ENCODE results near the gene BHLHE23.
"Not testable (repeated sequence)": the region's sequence is repeated elsewhere in the genome, so short reads cannot be mapped to it uniquely, and the experiment has no call there.

The BHLHE23 gene

GRCh38 chr20:62970307-62971210, 36.2 kb downstream of the BHLHE23 start:
- no peak for DNase-seq

DNA sequence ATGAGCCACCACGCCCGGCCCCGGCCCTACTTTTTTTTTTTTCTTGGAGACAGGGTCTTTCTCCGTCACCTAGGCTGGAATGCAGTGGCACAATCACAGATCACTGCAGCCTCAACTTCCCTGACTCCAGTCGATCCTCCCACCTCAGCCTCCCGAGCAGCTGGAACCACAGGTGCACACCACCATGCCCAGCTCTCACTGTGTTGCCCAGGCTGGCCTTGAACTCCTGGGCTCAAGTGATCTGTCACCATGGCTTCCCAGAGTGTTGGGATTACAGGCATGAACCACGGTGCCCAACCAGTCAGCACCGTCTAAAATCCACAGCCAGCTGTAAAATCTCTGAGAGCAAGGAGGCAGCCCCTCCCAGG, 36.8 kb downstream of the BHLHE23 start:
- no peak for DNase-seq

DNA sequence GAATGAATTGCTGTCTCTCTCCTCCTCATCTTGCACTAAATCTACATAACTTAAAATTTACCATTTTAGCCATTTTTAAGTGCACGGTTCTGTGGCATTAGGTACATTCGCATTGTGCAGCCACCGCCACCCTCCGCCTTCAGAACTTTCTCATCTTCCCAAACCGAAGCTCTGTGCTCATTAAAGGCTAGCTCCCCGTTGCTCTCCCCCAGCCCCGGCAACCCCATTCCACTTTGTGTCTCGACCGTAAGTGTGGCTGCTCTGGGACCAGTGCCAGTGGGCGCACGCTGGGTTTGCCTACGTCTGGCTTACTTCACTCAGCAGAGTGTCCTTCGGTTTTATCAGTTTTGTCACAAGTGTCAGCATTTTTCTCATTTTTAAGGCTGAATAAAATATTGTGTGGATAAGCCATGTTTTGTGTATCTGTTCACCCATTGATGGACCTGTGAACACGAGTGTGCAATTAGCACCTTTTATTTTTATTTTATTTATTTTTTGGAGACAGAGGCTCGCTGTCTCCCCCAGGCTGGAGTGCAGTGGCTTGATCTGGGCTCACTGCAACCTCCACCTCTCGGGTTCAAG, 37.5 kb downstream of the BHLHE23 start:
- DNase-seq = no peak

GRCh38 chr20:62968378-62969178, 38.2 kb downstream of the BHLHE23 start:
- DNase-seq = no peak

DNA sequence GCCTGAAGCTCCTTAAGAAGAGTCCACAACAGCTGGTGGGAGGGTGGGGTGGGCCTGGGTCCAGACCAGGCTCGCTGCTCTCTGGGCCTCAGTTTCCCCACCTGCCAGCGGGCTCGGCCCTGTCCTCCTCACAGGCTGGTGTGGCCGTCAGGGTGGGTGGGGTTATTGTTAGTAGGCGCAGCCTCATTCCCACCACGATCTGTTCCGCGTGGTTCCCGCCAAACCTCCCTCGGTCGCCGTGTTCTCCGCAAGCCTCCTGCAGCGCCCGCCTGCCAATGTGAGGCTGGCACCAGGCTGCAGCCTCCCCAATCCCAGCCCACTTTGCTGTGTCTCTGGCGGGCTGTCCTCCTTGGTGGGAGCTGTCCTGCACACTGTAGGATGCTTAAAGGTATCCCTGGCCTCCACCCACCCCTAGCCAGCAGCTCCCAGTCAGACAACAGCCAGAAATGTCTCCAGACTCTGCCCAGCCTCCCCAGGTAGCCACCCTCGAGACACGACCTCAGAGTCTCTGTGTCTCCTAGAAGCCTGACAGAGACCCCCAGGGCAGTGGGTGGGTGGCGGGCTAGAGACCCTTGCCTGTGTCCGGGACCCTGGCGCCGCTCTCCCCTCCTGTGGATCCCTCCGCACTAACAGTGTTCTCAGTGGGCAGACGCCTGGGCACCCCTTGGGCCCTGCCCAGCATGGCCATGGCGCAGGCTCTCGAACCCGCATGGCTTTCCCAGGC, 39.0 kb downstream of the BHLHE23 start:
- DNase-seq = no peak

GRCh38 chr20:62967149-62967501, 39.6 kb downstream of the BHLHE23 start:
- DNase-seq = no peak

GRCh38 chr20:62966212-62967148, 40.3 kb downstream of the BHLHE23 start:
- no peak for DNase-seq

GRCh38 chr20:62965363-62965771, 41.4 kb downstream of the BHLHE23 start:
- DNase-seq = no peak

DNA sequence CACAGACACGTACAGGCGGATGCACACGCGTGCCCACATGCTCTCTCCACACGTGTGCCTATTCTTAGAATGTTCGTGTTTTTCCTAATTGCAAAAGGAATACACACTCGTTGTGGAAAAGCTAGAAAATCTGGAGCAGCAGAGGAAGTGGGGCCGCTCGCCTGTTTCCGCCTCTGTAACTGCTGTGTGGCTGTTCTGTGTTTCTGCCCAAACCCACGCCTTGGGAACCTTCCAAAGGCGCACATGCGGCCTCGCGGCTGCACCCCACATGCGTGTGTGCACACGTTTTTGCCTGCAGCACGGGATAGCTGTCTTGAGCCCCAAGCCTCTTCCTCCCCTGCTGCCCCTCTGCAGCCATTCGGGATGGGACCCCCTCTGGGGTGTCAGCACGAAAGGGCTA, 42.1 kb downstream of the BHLHE23 start:
- DNase-seq = no peak

GRCh38 chr20:62963614-62964397, 43.0 kb downstream of the BHLHE23 start:
- DNase-seq = no peak

GRCh38 chr20:62962891-62963613, 43.7 kb downstream of the BHLHE23 start:
- DNase-seq = no peak

GRCh38 chr20:62962221-62962879, 44.4 kb downstream of the BHLHE23 start:
- DNase-seq = no peak

DNA sequence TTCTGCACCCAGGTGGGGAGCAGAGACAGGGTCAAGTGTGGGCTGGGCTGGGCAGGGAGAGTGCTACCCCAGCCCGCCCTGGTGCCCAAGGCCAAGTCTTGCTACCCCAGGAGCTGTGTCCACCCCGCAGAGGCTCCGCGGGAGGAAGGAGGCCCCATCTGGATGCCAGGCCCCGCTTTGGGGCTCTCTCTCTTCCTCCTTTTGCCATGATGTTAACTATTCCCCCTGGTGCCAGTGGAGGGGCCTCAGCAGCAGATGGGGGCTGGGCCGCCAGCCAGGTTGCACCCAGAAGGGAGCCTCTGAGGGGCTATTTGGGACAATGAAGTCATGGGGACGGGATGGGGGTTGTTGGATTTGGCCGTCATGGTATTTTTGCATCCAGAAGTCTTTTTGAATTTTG, 45.0 kb downstream of the BHLHE23 start:
- no peak for DNase-seq

- no peak for DNase-seq
These were observed 45.4 kb downstream of the BHLHE23 start for GRCh38 chr20:62961310-62961783.

DNA sequence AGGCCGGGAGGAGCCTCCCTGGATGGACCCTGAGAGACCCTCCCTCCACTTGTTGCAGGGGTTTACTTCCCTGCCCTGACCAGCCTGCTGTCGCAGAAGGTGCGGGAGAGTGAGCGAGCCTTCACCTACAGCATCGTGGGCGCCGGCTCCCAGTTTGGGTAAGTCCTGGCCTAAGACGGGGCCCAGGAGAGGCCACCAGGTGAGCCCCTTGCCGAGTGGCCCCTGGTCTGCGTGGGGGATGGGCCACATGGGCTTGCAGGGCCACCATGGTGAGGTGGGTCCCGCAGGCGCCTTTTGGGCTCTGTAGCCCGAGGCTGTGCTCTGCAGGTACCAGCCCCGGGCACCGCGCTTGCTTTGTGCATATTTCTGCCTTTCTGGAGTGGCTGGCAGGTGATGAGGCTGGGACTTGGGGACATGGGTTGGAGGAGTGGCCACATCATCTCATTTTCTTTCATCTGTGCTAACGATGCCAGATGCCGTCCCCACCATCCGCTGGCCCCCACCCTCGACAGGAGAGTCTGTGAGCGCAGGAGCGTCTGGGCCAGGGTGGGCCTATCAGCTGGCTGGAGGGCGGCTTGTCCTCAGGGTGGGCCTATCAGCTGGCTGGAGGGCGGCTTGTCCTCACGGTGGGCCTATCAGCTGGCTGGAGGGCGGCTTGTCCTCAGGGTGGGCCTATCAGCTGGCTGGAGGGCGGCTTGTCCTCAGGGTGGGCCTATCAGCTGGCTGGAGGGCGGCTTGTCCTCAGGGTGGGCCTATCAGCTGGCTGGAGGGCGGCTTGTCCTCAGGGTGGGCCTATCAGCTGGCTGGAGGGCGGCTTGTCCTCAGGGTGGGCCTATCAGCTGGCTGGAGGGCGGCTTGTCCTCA, 46.1 kb downstream of the BHLHE23 start:
- not testable (repeated sequence) for DNase-seq

DNA sequence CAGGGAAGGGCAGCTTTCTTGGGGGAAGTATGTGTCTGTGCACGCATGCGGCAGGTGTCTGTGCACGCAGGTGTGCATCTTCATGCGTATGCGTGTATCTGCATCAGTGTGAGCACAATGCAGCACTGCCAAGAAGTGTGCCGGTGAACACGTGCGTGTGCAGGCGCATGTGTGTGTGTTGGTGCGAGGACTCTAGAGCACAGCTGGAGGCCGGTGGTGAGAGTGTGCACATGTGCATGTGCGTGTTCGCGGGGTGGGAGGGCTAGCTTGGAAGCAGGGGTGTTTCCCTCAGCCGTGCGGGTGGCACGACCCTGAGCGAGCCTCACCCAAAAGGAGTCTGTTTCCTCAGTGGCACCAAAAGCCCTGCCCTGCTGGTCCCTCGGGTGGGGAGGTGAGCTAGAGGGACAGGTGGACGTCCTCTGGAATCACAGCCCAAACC, 46.7 kb downstream of the BHLHE23 start:
- no peak for DNase-seq

DNA sequence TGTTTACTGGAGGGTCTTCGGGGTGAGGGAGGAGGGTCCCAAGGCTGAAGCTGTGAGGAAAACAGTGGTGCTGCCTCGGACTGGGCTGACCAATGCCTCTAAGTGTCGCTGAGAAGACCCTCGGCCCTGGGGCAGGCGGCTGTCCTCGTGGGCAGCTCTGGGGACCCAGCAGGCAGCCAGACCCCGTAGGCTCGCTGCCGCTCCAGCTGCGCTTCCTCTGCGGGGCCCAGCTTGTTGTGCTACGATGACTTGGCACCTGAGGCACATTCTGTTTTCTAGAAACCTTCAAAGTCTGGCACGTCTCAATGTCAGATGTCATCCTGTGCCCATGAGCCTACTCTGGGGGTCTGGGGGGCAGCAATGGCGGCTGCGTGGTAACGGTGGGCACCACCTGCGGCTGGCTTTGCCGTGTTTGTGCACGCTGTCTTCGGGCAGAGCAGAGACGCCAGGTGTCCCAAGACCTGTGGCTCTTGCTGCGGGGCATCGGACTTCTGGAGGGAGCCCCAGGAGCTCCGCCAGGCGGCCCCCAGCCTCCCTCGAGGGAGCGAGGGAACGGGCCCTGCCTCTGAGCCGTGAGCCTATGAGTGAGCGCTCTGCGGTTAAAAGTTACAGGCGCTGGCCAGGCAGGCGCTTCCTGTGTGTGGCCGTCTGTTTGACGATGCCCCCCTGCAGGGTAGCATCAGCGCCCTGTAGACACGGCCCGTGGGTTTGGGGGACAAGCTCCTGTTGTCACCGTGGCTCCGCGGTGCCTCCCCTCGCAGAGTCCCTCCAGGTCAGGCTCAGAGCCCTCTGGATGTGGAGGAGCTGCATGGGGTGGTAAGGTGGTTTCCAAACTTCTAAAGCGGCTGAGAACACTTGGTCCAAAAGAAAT, 47.4 kb downstream of the BHLHE23 start:
- no peak for DNase-seq
